Uterus (tissue), 4 donors: ENCODE results near the gene MICAL3. TPM values are rescaled to one million over a fixed set of nuclear protein-coding genes. Genes with fewer than 3 reads are reported as not detected.

Experiments used
- DNase-seq, 2 donors: peaks; one replicate each; pipeline ENCODE4 v3.0.0-alpha.2; 2019 to 2020
- H3K27ac ChIP-seq, 2 donors: fragments of 200-600 bp; sonication (generic); 1 replicate in 1 of 2; 2 replicates in 1 of 2; pipeline ENCODE4 v1.5.1; 2016 to 2018
- H3K27me3 ChIP-seq, 2 donors: fragments of 200-600 bp; sonication (generic); one replicate each; pipeline ENCODE4 v1.5.1; 2018 to 2019; ENCODE audit warnings: control low read depth in 1 of 2
- H3K36me3 ChIP-seq, 2 donors: fragments of 200-600 bp; sonication (generic); one replicate each; pipeline ENCODE4 v1.5.1; 2019; ENCODE audit warnings: control low read depth in 1 of 2
- H3K4me1 ChIP-seq, 2 donors: fragments of 200-600 bp; sonication (generic); one replicate each; pipeline ENCODE4 v1.5.1; 2018 to 2019; ENCODE audit warnings: control low read depth in 1 of 2
- H3K4me3 ChIP-seq, 2 donors: fragments of 200-600 bp; sonication (generic); 1 replicate in 1 of 2; 2 replicates in 1 of 2; pipeline ENCODE4 v1.5.1; 2018 to 2019; ENCODE audit warnings: mild to moderate bottlenecking in 1 of 2
- H3K9me3 ChIP-seq, 2 donors: fragments of 200-600 bp; sonication (generic); one replicate each; pipeline ENCODE4 v1.5.1; 2019; ENCODE audit warnings: control low read depth in 1 of 2
- POLR2A ChIP-seq, 2 donors: fragments of 450-650 bp; IDR thresholded peaks; one replicate each; pipeline ENCODE4 v1.6.1; 2016; ENCODE audit warnings: antibody characterized with exemption in 2 of 2, mild to moderate bottlenecking in 1 of 2, moderate library complexity in 1 of 2
- intact Hi-C: fragments of 100-400 bp; cut with DNase I; formaldehyde crosslinking; loops from one replicate; pipeline ENCODE4 v1.15.1; 2023; ENCODE audit warnings: low total_unique reads
- total RNA-seq, 4 donors: library from RNA; depleted of rRNA in 3 of 4; stranded (reverse); fragments of >200 nt in 3 of 4; gene quantifications; one replicate each; pipeline versions ENCODE4 v1.1.0 to v1.2.4, GENCODE V29; 2014 to 2023
- TF ChIP-seq, protein P1 (sequence below), 4 experiments: fragments of 200-600 bp in 2 of 4; fragments of 450-650 bp in 2 of 4; sonication (generic) in 2 of 4; IDR thresholded peaks; one replicate each; pipeline ENCODE4 v1.5.1; 2016 to 2019; ENCODE audit warnings: antibody characterized with exemption in 4 of 4, mild to moderate bottlenecking in 2 of 4, moderate library complexity in 1 of 4
- donor health status: DM: yes; HTN: yes; CAD: no.

MICAL3 gene
- total RNA-seq, 4 donors from 2014 or later: 13.5 to 167 (median 47.2) TPM

GRCh38 chr22:17842386-17842785 lies 182.0 kb downstream of the MICAL3 start:
- TF ChIP-seq POLR2A (IDR thresholded peaks at IDR 0.05): no peak
- TF ChIP-seq, protein P1, sequence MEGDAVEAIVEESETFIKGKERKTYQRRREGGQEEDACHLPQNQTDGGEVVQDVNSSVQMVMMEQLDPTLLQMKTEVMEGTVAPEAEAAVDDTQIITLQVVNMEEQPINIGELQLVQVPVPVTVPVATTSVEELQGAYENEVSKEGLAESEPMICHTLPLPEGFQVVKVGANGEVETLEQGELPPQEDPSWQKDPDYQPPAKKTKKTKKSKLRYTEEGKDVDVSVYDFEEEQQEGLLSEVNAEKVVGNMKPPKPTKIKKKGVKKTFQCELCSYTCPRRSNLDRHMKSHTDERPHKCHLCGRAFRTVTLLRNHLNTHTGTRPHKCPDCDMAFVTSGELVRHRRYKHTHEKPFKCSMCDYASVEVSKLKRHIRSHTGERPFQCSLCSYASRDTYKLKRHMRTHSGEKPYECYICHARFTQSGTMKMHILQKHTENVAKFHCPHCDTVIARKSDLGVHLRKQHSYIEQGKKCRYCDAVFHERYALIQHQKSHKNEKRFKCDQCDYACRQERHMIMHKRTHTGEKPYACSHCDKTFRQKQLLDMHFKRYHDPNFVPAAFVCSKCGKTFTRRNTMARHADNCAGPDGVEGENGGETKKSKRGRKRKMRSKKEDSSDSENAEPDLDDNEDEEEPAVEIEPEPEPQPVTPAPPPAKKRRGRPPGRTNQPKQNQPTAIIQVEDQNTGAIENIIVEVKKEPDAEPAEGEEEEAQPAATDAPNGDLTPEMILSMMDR (IDR thresholded peaks at IDR 0.05): no peak
- Histone ChIP-seq H3K9me3 (no peaks in the 10 kb centered on the region), H3K27me3 (no peaks in the 10 kb centered on the region), H3K4me3 (peak overlapping the region in 1 of 2 donors; percentile 10), H3K27ac (peak overlapping the region; percentile 55 to 76), H3K4me1 (peaks cover 0 to 7% of the 10 kb centered on the region in 2 donors), H3K36me3 (no peaks in the 10 kb centered on the region)
- intact Hi-C loops: no loop called here
- DNase-seq: peak; percentile 66 to 81

DNA sequence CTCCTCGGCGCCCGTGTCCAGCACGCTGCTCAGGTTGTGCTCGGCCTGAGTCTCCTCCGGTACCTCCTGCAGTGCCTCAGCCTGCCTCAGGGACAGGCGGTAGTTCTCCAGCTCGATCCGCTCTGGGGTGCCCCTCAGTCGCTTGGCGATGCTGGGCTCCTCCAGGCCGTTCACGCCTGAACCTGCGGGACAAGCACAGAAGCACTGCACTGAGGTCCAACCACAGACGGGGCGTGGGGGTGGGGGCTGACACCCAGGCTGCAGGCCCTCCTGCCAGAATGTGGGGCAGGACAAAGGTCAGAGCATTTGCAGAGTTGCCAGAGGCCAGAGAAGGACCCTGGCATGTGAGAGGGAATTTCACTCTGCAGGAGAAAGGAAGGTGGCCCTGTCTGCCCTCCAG lies 182.5 kb downstream of the MICAL3 start:
- Histone ChIP-seq H3K27ac (peak overlapping the region; percentile 55 to 76), H3K4me1 (peaks cover 0 to 1% of the 10 kb centered on the region in 2 donors), H3K27me3 (no peaks in the 10 kb centered on the region), H3K4me3 (no peak overlapping the region), H3K36me3 (no peaks in the 10 kb centered on the region), H3K9me3 (no peaks in the 10 kb centered on the region)
- TF ChIP-seq, protein P1 (IDR thresholded peaks at IDR 0.05): no peak
- TF ChIP-seq POLR2A (IDR thresholded peaks at IDR 0.05): no peak
- DNase-seq: no peak
- intact Hi-C loops: no loop called here

DNA sequence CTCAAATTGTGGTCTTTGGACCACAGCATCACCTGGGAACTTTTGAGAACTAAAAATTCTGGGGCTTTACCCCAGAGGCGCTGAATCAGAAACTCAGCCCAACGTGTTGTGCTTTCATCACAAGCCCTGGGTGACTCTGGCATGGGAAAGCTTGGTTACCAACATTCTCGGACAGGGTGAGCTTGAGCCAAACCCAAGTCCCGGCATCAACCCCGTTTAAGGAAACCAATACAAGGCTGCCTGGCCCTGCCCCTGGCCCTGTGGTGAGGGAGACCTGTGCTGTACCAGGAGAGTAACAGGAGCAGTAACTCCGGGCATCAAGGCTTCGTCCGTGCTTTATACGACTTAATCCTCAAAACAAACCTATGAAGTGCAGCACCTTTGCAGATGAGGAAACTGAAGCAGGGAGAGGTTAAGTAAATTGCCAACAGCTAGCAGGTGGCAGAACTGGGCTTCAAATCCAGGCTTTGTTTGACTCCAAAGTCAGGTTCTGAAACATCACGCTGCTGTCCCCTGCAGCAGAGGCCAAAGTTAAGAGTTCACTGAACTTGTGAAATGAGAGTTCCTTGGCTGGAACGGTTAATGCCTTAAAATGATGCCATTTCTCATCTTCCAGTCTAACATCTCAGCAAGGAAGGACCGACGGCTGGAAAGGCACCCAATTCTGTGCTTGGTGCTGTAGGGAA lies 186.0 kb downstream of the MICAL3 start:
- intact Hi-C loops: no loop called here
- DNase-seq: no peak
- Histone ChIP-seq H3K9me3 (no peaks in the 10 kb centered on the region), H3K4me3 (no peak overlapping the region), H3K27me3 (no peaks in the 10 kb centered on the region), H3K36me3 (no peaks in the 10 kb centered on the region), H3K4me1 (no peaks in the 10 kb centered on the region), H3K27ac (peak overlapping the region; percentile 69 to 83)
- TF ChIP-seq, protein P1 (IDR thresholded peaks at IDR 0.05): no peak
- TF ChIP-seq POLR2A (IDR thresholded peaks at IDR 0.05): no peak

DNA sequence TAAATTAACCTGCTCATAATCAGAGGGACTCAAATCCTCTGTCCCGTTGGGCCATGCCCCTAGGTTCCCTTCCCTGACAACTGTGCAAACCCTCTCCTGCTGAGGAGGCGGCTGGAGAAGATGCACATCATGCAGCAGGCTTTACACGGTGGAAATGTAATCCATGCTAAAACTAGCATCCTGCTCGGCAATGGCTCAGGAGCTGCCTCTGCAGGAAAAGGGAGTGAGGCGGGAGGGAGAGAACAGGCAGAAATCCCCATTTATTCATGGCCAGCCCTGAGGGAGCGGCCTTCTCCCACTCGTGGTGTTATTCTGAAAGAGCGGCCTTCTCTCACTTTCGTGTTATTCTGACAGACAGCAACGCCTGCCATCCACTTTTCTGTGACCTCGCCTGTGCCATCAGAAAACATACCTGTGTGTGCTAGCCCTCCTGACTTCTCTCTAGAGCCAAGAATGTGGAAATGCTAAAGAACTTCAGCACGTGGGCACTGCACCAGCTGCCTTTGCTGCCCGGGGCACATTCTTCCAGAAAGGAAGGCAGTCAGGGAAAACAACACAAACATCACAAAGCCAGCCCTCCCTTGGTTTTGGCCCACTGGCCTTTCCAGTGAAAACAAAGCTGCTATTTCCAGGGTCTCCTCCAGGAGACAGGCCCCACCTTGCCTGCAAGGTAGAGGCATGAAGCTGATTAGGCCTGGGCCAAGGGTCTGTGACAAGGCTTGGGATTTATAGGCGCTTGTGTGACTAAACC lies 187.2 kb downstream of the MICAL3 start:
- Histone ChIP-seq H3K27me3 (no peaks in the 10 kb centered on the region), H3K27ac (peak overlapping the region; percentile 69 to 83), H3K4me3 (no peak overlapping the region), H3K4me1 (no peaks in the 10 kb centered on the region), H3K9me3 (no peaks in the 10 kb centered on the region), H3K36me3 (no peaks in the 10 kb centered on the region)
- TF ChIP-seq, protein P1 (IDR thresholded peaks at IDR 0.05): no peak
- TF ChIP-seq POLR2A (IDR thresholded peaks at IDR 0.05): no peak
- peak in 1 of 2 donors; percentile 46 for DNase-seq
- intact Hi-C loops: no loop called here

DNA sequence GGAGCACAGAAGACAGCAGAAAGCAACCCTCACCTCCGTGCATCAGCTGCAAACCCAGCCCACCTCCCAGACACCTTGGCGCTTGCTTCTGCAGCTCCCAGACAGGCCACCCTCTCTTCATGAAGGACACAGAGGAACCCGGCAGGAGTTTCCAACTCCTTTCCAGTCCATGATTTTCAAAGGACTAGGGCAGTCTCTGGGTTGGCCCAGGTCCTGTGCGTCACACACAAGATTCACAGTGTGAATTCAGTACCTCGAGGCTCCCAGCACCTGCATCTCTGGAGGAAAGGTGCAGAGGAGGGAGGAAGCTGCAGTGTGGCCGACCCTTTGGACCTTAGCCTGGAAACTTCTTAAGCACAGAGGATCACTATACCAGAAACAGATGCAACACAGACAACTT lies 189.1 kb downstream of the MICAL3 start:
- Histone ChIP-seq H3K4me1 (no peaks in the 10 kb centered on the region), H3K4me3 (no peak overlapping the region), H3K27ac (peak overlapping the region; percentile 69 to 83), H3K36me3 (no peaks in the 10 kb centered on the region), H3K9me3 (no peaks in the 10 kb centered on the region), H3K27me3 (no peaks in the 10 kb centered on the region)
- no peak for DNase-seq
- intact Hi-C loops: no loop called here
- TF ChIP-seq, protein P1 (IDR thresholded peaks at IDR 0.05): no peak
- TF ChIP-seq POLR2A (IDR thresholded peaks at IDR 0.05): no peak
